Hepatocyte (in vitro differentiated cells): ENCODE results near the gene CLDN15.

ENCODE experiments used
- CTCF ChIP-seq: fragments of 200-600 bp; sonication (generic); IDR thresholded peaks from 2 replicates; pipeline ENCODE4 v1.5.1; 2016; ENCODE audit warnings: antibody characterized with exemption, mild to moderate bottlenecking; ENCODE audit not compliant: poor library complexity
- EZH2 ChIP-seq: fragments of 200-600 bp; sonication (generic); IDR thresholded peaks from 2 replicates; pipeline ENCODE4 v1.6.1; 2016; ENCODE audit warnings: antibody characterized with exemption, mild to moderate bottlenecking, borderline replicate concordance

DNA sequence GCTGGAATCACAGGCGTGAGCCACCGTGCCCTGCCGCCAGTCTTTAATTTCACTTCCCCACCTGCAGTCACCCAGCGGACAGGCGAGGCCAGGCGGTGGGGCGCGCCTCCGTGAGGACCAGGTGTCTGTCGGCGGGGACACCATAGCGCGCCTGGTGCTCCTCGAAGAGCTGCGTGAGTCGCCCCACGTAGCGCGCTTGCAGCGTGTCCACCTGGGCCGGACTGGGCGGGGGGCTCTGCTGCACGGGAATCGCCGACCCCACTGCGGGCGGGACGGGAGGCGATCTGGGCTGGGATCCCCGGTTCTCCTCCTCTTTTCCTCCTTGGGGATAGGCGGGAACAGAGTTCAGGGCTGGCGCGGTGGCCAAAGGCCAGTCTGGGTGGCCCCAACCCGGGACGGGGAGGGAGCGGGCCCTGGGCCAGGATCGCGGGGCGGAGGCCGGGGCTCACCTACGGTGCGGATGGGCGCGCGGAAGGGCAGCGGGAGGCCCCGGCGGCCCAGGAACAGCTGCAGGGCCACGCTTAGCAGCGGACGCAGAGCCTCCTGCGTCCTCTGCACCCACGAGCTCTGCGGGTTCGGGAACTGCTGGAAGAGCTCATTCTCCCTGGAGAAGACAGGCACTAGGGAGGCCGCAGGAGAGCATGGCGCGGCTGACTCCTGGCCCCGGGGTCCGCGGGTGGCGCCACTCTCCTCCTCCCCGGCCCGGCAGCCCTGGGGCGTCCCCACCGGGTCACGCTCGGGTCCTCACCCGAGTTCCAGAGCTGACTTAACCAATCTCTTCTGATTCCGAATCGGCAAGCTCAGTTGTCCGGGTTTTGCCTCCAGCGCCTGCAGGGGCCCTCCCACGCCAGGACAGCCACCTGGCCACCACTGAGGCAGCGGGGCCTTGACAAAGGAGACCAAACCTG lies 35.7 kb downstream of the CLDN15 start:
- no peak for TF ChIP-seq EZH2
- TF ChIP-seq CTCF, result no peak
